ENCODE measurements around the gene PSMB9.

DNA sequence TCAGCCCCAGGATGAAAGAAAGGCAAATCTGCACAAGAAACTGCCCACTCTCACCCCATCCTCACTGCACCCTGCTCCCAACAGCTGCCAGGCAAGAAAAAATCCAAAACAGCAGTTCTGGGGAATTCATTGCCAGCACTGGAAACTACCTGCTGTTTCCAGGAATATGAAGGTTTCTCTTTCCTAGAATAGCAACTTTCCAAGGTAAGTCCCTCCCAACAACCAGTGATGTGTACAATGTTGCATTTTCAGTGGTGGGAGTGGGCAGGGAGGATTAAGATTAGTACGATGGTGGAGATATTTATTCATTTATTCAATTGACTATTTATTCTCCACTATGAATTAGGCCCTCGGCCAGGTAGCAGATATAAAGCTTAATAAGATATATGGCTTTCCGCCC, 27.0 kb upstream of the PSMB9 start:
- TF ChIP-seq, protein P1, sequence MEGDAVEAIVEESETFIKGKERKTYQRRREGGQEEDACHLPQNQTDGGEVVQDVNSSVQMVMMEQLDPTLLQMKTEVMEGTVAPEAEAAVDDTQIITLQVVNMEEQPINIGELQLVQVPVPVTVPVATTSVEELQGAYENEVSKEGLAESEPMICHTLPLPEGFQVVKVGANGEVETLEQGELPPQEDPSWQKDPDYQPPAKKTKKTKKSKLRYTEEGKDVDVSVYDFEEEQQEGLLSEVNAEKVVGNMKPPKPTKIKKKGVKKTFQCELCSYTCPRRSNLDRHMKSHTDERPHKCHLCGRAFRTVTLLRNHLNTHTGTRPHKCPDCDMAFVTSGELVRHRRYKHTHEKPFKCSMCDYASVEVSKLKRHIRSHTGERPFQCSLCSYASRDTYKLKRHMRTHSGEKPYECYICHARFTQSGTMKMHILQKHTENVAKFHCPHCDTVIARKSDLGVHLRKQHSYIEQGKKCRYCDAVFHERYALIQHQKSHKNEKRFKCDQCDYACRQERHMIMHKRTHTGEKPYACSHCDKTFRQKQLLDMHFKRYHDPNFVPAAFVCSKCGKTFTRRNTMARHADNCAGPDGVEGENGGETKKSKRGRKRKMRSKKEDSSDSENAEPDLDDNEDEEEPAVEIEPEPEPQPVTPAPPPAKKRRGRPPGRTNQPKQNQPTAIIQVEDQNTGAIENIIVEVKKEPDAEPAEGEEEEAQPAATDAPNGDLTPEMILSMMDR (IDR thresholded peaks at IDR 0.05), result no peak
- TF ChIP-seq POLR2A (IDR thresholded peaks at IDR 0.05) (no peak), POLR2AphosphoS5 (IDR thresholded peaks at IDR 0.05) (no peak), EP300 (IDR thresholded peaks at IDR 0.05) (no peak)

Data from sigmoid colon (tissue), 4 donors.